Nephron progenitor cell (in vitro differentiated cells): Measurements from ENCODE around the gene FKBP1A.

Experiments used
- DNase-seq: peaks from one replicate; pipeline ENCODE4 v3.0.0; 2021
- H3K27ac Mint-ChIP-seq: 2 replicates; pipeline ENCODE4 v1.8.0; 2021; ENCODE audit warnings: mild to moderate bottlenecking, moderate library complexity, mixed read lengths
- H3K27me3 Mint-ChIP-seq: 2 replicates; pipeline ENCODE4 v1.8.0; 2021; ENCODE audit warnings: mild to moderate bottlenecking, low read depth, mixed read lengths; ENCODE audit not compliant: poor library complexity
- H3K36me3 Mint-ChIP-seq: 2 replicates; pipeline ENCODE4 v1.8.0; 2021; ENCODE audit warnings: low read depth, mixed read lengths
- H3K4me1 Mint-ChIP-seq: 2 replicates; pipeline ENCODE4 v1.8.0; 2021; ENCODE audit warnings: mixed read lengths
- H3K4me3 Mint-ChIP-seq: 2 replicates; pipeline ENCODE4 v1.8.0; 2021; ENCODE audit warnings: mild to moderate bottlenecking, moderate library complexity, mixed read lengths
- H3K9me3 Mint-ChIP-seq: 2 replicates; pipeline ENCODE4 v1.8.0; 2021; ENCODE audit warnings: mild to moderate bottlenecking, moderate library complexity, mixed read lengths
- CTCF ChIP-seq: fragments of 200-600 bp; sonication (generic); IDR thresholded peaks from 2 replicates; pipeline ENCODE4 v1.5.0; 2021; ENCODE audit warnings: antibody characterized with exemption

Gene FKBP1A

GRCh38 chr20:1374246-1374645 is 18.6 kb downstream of the FKBP1A start:
- Mint-ChIP-seq H3K27ac (no peak overlapping the region), H3K4me1 (peaks cover 79% of the 10 kb centered on the region), H3K27me3 (peaks cover 2% of the 10 kb centered on the region), H3K36me3 (peaks cover 26% of the 10 kb centered on the region), H3K4me3 (no peak overlapping the region), H3K9me3 (no peaks in the 10 kb centered on the region)
- DNase-seq, result no peak
- TF ChIP-seq CTCF, result no peak

- Mint-ChIP-seq H3K27me3 (peaks cover 2% of the 10 kb centered on the region), H3K36me3 (peaks cover 29% of the 10 kb centered on the region), H3K27ac (peak overlapping the region; percentile 60), H3K4me1 (peaks cover 79% of the 10 kb centered on the region), H3K4me3 (no peak overlapping the region), H3K9me3 (no peaks in the 10 kb centered on the region)
- TF ChIP-seq CTCF, result no peak
- DNase-seq, result no peak
These were observed 19.2 kb downstream of the FKBP1A start for GRCh38 chr20:1373614-1374013.

- TF ChIP-seq CTCF, result no peak
- Mint-ChIP-seq H3K36me3 (peaks cover 35% of the 10 kb centered on the region), H3K27ac (peak overlapping the region; percentile 60), H3K4me1 (peaks cover 79% of the 10 kb centered on the region), H3K27me3 (peaks cover 2% of the 10 kb centered on the region), H3K4me3 (no peak overlapping the region), H3K9me3 (no peaks in the 10 kb centered on the region)
- no peak for DNase-seq
These were observed 19.8 kb downstream of the FKBP1A start for GRCh38 chr20:1373036-1373435.

- Mint-ChIP-seq H3K9me3 (peaks cover 7% of the 10 kb centered on the region), H3K4me1 (peaks cover 73% of the 10 kb centered on the region), H3K4me3 (no peak overlapping the region), H3K27ac (no peak overlapping the region), H3K27me3 (peaks cover 2% of the 10 kb centered on the region), H3K36me3 (peaks cover 45% of the 10 kb centered on the region)
- no peak for DNase-seq
- no peak for TF ChIP-seq CTCF
These were observed 20.9 kb downstream of the FKBP1A start for GRCh38 chr20:1371830-1372539.

GRCh38 chr20:1371202-1371782 is 21.6 kb downstream of the FKBP1A start:
- no peak for TF ChIP-seq CTCF
- H3K4me1 Mint-ChIP-seq, result peaks cover 66% of the 10 kb centered on the region
- peak overlapping the region; percentile 54 for H3K27ac Mint-ChIP-seq
- peaks cover 52% of the 10 kb centered on the region for H3K36me3 Mint-ChIP-seq
- peaks cover 2% of the 10 kb centered on the region for H3K27me3 Mint-ChIP-seq
- H3K9me3 Mint-ChIP-seq, result peaks cover 10% of the 10 kb centered on the region
- no peak overlapping the region for H3K4me3 Mint-ChIP-seq
- DNase-seq, result no peak
